Transverse colon (tissue), 4 donors: Measurements from ENCODE around the gene BMPER.

ENCODE experiments used
- POLR2AphosphoS5 ChIP-seq, 3 donors: sonication (generic); formaldehyde crosslinking; IDR thresholded peaks; one replicate each; pipeline ENCODE4 v1.6.1; 2016; ENCODE audit warnings: antibody characterized with exemption in 3 of 3
- TF ChIP-seq, protein P1 (sequence below), 5 experiments: fragments of 200-600 bp in 3 of 5; fragments of 450-650 bp in 2 of 5; sonication (generic) in 3 of 5; IDR thresholded peaks; 1 replicate in 2 of 5; 2 replicates in 3 of 5; pipeline ENCODE4 v1.5.1; 2016 to 2017; ENCODE audit warnings: antibody characterized with exemption in 5 of 5, inconsistent platforms in 3 of 5, mild to moderate bottlenecking in 2 of 5, moderate library complexity in 1 of 5

DNA sequence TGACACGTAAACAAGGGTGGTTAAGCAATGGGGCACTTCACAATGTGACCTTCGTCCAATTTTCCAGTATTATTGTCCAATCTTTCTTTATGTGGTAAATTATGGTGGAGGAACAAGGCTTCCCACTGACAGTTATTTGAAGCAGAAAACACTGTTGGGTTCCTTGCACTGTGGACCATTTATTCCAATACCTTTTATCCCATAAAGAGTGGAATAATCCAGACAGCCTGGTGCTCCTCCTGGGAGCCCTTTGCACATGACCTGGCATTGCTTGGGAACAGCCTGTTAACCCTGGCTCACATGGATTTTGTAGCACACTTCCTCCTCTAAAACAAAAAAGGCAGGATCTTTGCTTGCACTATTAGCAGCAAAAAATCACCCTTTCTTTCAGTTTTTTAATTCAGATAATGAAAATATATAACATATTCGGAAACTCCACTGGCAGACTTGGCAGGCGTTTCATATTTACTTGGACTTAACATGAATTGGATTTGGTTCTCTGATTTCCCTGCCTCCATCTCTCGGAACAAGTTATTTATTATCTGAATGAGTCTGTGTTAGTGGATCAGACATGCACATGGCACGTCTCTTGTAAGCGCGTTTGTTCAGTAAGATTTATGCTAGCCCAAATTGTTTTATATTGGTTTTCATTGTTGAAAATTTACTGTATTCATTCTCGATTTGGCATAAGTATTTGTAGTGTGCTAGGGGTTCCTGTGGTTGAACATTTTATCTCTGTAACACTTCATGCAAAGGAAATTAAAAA is 59.3 kb downstream of the BMPER start:
- TF ChIP-seq, protein P1, sequence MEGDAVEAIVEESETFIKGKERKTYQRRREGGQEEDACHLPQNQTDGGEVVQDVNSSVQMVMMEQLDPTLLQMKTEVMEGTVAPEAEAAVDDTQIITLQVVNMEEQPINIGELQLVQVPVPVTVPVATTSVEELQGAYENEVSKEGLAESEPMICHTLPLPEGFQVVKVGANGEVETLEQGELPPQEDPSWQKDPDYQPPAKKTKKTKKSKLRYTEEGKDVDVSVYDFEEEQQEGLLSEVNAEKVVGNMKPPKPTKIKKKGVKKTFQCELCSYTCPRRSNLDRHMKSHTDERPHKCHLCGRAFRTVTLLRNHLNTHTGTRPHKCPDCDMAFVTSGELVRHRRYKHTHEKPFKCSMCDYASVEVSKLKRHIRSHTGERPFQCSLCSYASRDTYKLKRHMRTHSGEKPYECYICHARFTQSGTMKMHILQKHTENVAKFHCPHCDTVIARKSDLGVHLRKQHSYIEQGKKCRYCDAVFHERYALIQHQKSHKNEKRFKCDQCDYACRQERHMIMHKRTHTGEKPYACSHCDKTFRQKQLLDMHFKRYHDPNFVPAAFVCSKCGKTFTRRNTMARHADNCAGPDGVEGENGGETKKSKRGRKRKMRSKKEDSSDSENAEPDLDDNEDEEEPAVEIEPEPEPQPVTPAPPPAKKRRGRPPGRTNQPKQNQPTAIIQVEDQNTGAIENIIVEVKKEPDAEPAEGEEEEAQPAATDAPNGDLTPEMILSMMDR (IDR thresholded peaks at IDR 0.05), result no peak
- TF ChIP-seq POLR2AphosphoS5 (IDR thresholded peaks at IDR 0.05), result no peak
